ENCODE results near the gene LRBA. TPM values are rescaled to one million over a fixed set of nuclear protein-coding genes. Genes with fewer than 3 reads are reported as not detected.
"Not testable (repeated sequence)": the region's sequence is repeated elsewhere in the genome, so short reads cannot be mapped to it uniquely, and the experiment has no call there.

LRBA gene
- polyA plus RNA-seq, 5 donors: 39.8 to 58.2 (median 54.4) TPM

DNA sequence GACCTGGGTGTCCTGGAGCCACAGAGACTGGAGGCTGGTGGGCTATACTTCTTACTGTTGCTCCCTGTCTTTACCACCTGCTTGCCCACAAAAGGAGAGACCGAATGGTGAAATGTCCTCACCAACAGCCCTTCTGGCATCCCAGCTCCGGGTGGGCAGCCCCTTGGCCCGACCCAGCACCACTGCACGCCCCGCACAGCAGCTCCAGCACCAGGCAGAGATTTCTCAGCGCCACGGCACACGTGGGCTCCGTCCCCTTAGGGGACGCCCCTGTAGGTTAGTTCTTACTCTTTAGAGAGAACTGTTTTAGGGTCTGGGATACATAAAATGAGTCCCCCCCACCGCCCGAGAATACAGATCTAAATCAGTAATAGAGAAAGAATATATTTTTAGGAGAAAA lies 591.6 kb downstream of the LRBA start:
- no peak for DNase-seq

DNA sequence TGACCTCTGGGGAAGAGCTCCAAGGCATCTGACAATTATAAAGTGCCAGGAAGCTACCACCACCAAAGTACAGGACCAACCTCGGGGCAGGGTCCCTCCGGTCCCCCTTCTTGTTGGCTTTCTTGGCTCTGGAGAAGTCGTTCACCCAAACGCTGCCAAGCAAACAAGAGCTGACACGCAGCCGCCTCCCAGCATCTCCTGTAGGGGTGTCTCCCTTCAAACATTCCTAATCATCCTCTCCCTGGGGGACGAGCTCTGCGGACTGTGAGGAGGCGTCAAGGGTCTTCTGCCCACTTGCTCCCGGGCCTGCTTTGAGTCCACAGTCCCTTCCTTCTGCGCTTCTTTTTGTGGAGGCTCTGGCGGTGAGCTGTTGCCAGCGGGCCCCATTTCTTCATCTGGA lies 592.0 kb downstream of the LRBA start:
- DNase-seq: no peak

- DNase-seq: no peak
Measured at GRCh38 chr4:150421612-150422011, 593.5 kb downstream of the LRBA start.

DNA sequence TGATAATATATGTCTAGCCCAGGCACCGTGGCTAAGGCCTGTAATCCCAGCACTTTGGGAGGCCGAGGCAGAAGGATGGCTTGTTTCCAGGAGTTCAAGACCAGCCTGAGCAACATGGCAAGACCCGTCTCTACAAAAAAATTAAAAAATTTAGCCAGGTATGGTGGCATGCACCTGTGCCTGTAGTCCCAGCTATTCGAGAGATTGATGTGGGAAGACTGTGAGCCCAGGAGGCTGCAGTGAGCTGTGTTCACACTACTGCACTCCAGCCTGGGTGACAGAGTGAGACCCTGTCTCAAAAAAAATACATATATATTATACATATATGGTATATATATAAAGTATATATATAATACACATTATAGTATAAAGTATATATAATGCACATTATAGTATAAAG lies 595.1 kb downstream of the LRBA start:
- no peak for DNase-seq

GRCh38 chr4:150418757-150419410 lies 596.2 kb downstream of the LRBA start:
- no peak for DNase-seq

- no peak for DNase-seq
Measured at GRCh38 chr4:150415213-150415612, 599.9 kb downstream of the LRBA start.

GRCh38 chr4:150411520-150411919 lies 603.6 kb downstream of the LRBA start:
- no peak for DNase-seq

GRCh38 chr4:150402871-150403272 lies 612.2 kb downstream of the LRBA start:
- DNase-seq: peak; percentile 26 to 31

GRCh38 chr4:150401083-150401687 lies 613.9 kb downstream of the LRBA start:
- DNase-seq: no peak

GRCh38 chr4:150395872-150396271 lies 619.2 kb downstream of the LRBA start:
- DNase-seq: no peak

GRCh38 chr4:150394046-150394445 lies 621.0 kb downstream of the LRBA start:
- DNase-seq: no peak

GRCh38 chr4:150391052-150391451 lies 624.0 kb downstream of the LRBA start:
- DNase-seq: no peak

DNA sequence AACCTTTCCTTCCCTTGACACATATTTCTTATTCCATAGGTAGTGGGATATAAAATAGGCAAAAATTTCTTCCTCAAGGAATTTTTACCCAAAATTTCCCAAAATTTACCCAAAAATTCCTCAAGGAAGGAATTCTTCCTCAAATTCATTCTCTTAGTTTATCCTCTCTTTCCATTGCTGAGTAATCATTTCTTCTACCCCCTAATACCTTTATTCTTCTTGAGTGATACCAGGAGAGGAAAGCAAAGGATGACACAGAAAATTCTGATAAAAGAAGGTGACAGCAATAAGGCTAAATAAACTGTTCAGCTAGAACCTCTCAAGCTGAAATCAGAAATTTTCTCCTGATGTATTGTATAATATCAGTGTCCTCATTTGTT lies 624.6 kb downstream of the LRBA start:
- DNase-seq: no peak

DNA sequence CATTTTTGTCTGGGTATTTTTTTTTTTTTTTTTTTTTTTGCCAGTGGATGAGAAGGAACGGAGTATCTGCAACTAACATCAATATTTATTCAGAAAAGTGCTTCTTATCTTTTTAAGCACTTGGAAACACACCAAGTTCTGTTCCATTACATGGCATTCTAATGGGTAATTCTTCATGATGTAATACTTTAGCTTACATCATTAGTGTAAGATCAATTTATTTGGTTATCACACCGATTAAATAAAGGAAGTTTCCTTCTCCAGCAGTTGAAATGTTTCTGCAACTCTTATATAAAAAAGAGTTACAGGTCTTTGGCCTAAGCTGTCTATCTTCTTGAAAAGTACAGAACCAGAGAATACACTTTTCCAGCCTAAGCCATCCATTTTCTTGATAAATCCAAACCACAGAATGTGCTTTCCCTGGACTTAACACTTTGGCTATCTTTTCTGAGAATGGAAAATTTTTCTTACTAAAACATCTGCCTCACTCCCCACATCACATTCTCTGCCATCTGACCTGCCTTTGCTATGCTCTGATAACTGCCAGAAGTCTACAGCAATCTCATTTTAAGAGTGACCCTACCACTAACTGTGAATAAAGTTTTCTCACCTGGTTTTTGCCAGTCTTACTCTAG lies 625.1 kb downstream of the LRBA start:
- no peak for DNase-seq

DNA sequence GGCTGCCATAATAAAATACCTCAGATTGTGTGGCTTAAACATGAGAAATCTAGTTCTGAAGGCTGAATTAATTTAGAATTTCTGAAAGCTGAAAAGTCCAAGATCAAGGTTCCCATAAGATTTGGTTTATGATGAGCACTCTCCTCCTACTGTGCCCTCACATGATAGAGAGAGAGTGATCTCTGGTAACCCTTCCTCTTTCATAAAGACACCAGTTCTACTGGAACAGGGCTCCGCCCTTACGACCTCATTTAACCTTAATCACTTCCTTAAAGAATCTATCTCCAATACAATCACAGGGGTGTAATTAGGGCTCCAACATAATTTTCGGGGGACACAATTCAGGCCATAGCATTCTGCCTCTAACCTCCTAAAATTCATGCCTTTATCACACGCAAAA lies 627.1 kb downstream of the LRBA start:
- no peak for DNase-seq

DNA sequence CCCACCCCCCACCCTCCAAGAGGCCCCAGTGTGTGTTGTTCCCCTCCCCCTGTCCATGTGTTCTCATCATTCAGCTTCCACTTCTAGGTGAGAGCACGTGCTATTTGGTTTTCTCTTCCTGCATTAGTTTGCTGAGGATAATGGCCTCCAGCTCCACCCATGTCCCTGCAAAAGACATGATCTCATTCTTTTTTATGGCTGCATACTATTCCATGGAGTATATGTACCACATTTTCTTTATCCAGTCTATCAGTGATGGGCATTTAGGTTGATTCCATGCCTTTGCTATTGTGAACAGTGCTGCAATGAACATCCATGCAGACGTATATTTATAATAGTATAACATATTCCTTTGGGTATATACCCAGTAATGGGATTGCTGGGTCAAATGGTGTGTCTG lies 628.7 kb downstream of the LRBA start:
- DNase-seq: not testable (repeated sequence)

GRCh38 chr4:150385606-150386005 lies 629.5 kb downstream of the LRBA start:
- peak in 1 of 2 donors; percentile 7 for DNase-seq

DNA sequence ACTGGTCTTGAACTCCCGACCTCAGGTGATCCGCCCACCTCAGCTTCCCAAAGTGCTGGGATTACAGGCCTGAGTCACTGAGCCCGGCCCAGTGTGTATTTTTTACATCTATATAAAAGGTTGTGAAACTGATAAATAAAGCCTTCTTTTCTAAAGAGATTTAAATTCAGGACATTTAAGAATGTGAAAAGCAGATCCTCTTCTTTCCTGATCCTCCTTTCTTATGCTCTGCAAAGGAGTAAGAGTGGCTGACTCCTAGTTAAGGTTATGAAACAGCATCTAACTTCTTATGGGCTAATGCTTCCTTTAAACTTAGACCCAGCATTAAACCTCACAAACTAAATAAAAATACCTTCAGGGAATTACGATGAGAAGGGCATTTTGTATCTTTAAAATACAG lies 630.8 kb downstream of the LRBA start:
- no peak for DNase-seq

DNA sequence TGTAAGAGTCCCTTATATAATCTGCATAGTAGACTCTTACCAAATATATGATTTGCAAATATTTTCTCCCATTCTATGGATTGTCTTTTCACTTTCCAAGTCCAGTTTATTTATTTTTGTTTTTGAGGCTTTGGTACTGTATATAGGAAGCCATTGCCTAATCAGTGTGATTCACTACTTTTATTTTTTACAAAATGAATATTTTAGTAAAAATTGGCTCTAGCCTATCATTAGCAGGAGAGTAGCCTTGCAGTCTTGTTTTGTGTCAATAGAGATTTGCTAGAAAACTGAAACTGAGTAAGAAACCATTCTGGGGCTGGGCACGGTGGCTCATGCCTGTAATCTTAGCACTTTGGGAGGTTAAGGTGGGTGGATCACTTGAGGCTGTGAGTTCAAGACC lies 633.1 kb downstream of the LRBA start:
- no peak for DNase-seq

DNA sequence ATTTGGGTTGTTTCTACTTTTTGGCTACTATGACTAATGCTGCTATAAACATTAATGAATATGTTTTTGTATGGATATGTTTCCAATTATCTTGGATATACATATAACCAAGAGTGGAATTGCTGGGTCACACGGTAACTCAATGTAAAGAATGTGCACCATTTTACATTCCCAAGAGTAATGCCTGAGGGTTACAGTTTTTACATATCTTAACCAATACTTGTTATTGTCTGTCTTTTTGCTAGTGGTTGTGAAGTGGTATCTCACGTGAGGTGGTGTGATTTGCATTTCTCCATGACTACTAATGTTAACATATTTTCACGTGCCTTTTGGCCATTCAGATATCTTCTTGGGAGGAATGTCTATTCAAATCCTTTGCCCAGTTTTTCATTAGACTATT lies 633.5 kb downstream of the LRBA start:
- no peak for DNase-seq

DNA sequence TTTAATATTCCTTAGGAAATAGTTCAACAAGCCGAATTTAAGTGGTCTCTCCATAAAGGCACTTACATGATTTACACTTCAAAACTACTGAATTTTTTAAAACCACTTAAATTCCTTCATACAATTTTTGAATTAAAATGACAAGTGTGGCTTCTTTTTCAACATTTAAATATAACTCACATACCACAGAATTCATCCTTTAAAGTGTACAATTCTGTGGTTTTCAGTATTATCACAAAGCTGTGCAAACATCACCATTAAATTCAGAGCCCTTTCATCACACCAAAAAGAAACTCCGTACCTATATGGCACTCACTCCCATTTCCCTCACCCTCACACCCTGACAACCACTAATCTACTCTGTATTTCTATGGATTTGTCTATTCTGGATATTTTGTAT lies 634.0 kb downstream of the LRBA start:
- DNase-seq: no peak

GRCh38 chr4:150379454-150379853 lies 635.6 kb downstream of the LRBA start:
- no peak for DNase-seq

- no peak for DNase-seq
Measured at GRCh38 chr4:150375025-150375424, 640.1 kb downstream of the LRBA start.

- no peak for DNase-seq
Measured at GRCh38 chr4:150371869-150372268, 643.2 kb downstream of the LRBA start.
